Keratinocyte (primary cell): Measurements from ENCODE around the gene NYNRIN. TPM values are rescaled to one million over a fixed set of nuclear protein-coding genes. Genes with fewer than 3 reads are reported as not detected.

Experiments
- DNase-seq: peaks from one replicate; pipeline ENCODE4 v3.0.0-alpha.2; 2011; ENCODE audit warnings: low read depth, missing footprints, low spot score
- FAIRE-seq: peaks from 2 replicates; lab custom pipeline; 2011; peaks lifted over from hg19 to GRCh38; lab: Jason Lieb, UNC
- H2AFZ ChIP-seq: 2 replicates; pipeline ENCODE4 v1.6.0; 2012; ENCODE audit warnings: low read length, control low read depth, inconsistent platforms; ENCODE audit not compliant: control insufficient read depth
- H3K27ac ChIP-seq: 2 replicates; pipeline ENCODE4 v1.5.1; 2011; ENCODE audit warnings: low read length; ENCODE audit not compliant: control insufficient read depth, insufficient read depth
- H3K27me3 ChIP-seq: 3 replicates; pipeline ENCODE4 v1.6.0; 2011; ENCODE audit warnings: low read length; ENCODE audit not compliant: control insufficient read depth, insufficient read depth; ENCODE audit errors: extremely low read depth
- H3K36me3 ChIP-seq, 2 experiments: 2 replicates in 1 of 2; 3 replicates in 1 of 2; pipeline ENCODE4 v1.5.1; 2011; ENCODE audit warnings: low read length in 2 of 2, mild to moderate bottlenecking in 1 of 2; ENCODE audit not compliant: control insufficient read depth in 2 of 2, insufficient read depth in 2 of 2; ENCODE audit errors: extremely low read depth in 1 of 2
- H3K4me1 ChIP-seq: 3 replicates; pipeline ENCODE4 v1.5.1; 2011; ENCODE audit warnings: low read length; ENCODE audit not compliant: control insufficient read depth, insufficient read depth; ENCODE audit errors: extremely low read depth
- H3K4me2 ChIP-seq: 3 replicates; pipeline ENCODE4 v1.6.0; 2011; ENCODE audit warnings: low read depth, low read length; ENCODE audit not compliant: control insufficient read depth, insufficient read depth; ENCODE audit errors: extremely low read depth
- H3K4me3 ChIP-seq, 3 experiments: fragments of 200-600 bp in 1 of 3; sonication (generic) in 1 of 3; 2 replicates in 2 of 3; 3 replicates in 1 of 3; pipeline ENCODE4 v1.5.1; 2011 to 2016; ENCODE audit warnings: low read length in 3 of 3, mild to moderate bottlenecking in 3 of 3, control low read depth in 2 of 3, inconsistent platforms in 1 of 3, low read depth in 1 of 3, mixed read lengths in 1 of 3, mixed run types in 1 of 3, moderate library complexity in 1 of 3; ENCODE audit not compliant: control insufficient read depth in 2 of 3, insufficient read depth in 2 of 3; ENCODE audit errors: extremely low read depth in 1 of 3
- H3K79me2 ChIP-seq: 2 replicates; pipeline ENCODE4 v1.6.0; 2012; ENCODE audit warnings: low read length; ENCODE audit not compliant: control insufficient read depth, insufficient read depth
- H3K9ac ChIP-seq: 3 replicates; pipeline ENCODE4 v1.6.0; 2011; ENCODE audit warnings: low read length; ENCODE audit not compliant: control insufficient read depth, insufficient read depth; ENCODE audit errors: extremely low read depth
- H3K9me1 ChIP-seq: 3 replicates; pipeline ENCODE4 v1.6.0; 2011; ENCODE audit warnings: low read length; ENCODE audit not compliant: control insufficient read depth, insufficient read depth; ENCODE audit errors: extremely low read depth
- H3K9me3 ChIP-seq: 2 replicates; pipeline ENCODE4 v1.5.1; 2012; ENCODE audit warnings: low read depth, low read length; ENCODE audit not compliant: control insufficient read depth
- H4K20me1 ChIP-seq: 3 replicates; pipeline ENCODE4 v1.6.0; 2011; ENCODE audit warnings: low read length; ENCODE audit not compliant: control insufficient read depth, insufficient read depth; ENCODE audit errors: extremely low read depth
- EZH2 ChIP-seq: IDR thresholded peaks from one replicate; pipeline ENCODE4 v1.6.1; 2012; ENCODE audit warnings: inconsistent platforms, mild to moderate bottlenecking, low read length, moderate library complexity
- dilution Hi-C: fragments of 300-500 bp; cut with MboI; formaldehyde crosslinking; loops from one replicate; pipeline ENCODE4 v1.7.0; 2020; ENCODE audit warnings: low sequenced_read_pairs; ENCODE audit not compliant: extremely low pct_ligation_motif_present
- polyA plus RNA-seq, 5 experiments: library from polyadenylated mRNA; depleted of rRNA in 3 of 5; stranded (reverse) in 3 of 5; stranded (forward) in 1 of 5; unstranded in 1 of 5; fragments of >200 nt; gene quantifications; 1 replicate in 1 of 5; 2 replicates in 3 of 5; 3 replicates in 1 of 5; pipeline versions ENCODE4 v1.2.1 to v1.2.3, GENCODE V29; 2011 to 2012; ENCODE audit warnings: missing spikeins in 2 of 5, low read depth in 1 of 5, low replicate concordance in 1 of 5
- TF ChIP-seq, protein P1 (sequence below), 3 experiments: IDR thresholded peaks in 1 of 3; conservative IDR thresholded peaks in 1 of 3; optimal IDR thresholded peaks in 1 of 3; 2 replicates in 2 of 3; 3 replicates in 1 of 3; pipeline versions ENCODE3 to v1.5.1; 2011; ENCODE audit warnings: low read length in 3 of 3, mild to moderate bottlenecking in 3 of 3, moderate library complexity in 2 of 3, control low read depth in 1 of 3, inconsistent platforms in 1 of 3; ENCODE audit not compliant: insufficient read depth in 2 of 3; ENCODE audit errors: extremely low read depth in 1 of 3

Gene NYNRIN
- polyA plus RNA-seq, 1 donor (not counting 4 experiments of a cell fraction or from before 2014, with no cell fraction given), result 4.9 TPM

GRCh38 chr14:24368562-24369252 is 30.1 kb upstream of the NYNRIN start:
- no peaks in the 10 kb centered on the region for H3K36me3 ChIP-seq
- H3K27ac ChIP-seq, result no peak overlapping the region
- no peak overlapping the region for H3K4me3 ChIP-seq
- no peak overlapping the region for H3K9ac ChIP-seq
- no peaks in the 10 kb centered on the region for H3K79me2 ChIP-seq
- no peaks in the 10 kb centered on the region for H3K9me3 ChIP-seq
- FAIRE-seq (no peak), DNase-seq (no peak)
- no peak overlapping the region for H3K4me2 ChIP-seq
- H3K27me3 ChIP-seq, result no peaks in the 10 kb centered on the region
- H4K20me1 ChIP-seq, result no peaks in the 10 kb centered on the region
- no peak overlapping the region for H2AFZ ChIP-seq
- dilution Hi-C loops, result no loop called here
- H3K4me1 ChIP-seq, result peaks cover 23% of the 10 kb centered on the region
- TF ChIP-seq, protein P1, sequence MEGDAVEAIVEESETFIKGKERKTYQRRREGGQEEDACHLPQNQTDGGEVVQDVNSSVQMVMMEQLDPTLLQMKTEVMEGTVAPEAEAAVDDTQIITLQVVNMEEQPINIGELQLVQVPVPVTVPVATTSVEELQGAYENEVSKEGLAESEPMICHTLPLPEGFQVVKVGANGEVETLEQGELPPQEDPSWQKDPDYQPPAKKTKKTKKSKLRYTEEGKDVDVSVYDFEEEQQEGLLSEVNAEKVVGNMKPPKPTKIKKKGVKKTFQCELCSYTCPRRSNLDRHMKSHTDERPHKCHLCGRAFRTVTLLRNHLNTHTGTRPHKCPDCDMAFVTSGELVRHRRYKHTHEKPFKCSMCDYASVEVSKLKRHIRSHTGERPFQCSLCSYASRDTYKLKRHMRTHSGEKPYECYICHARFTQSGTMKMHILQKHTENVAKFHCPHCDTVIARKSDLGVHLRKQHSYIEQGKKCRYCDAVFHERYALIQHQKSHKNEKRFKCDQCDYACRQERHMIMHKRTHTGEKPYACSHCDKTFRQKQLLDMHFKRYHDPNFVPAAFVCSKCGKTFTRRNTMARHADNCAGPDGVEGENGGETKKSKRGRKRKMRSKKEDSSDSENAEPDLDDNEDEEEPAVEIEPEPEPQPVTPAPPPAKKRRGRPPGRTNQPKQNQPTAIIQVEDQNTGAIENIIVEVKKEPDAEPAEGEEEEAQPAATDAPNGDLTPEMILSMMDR (optimal IDR thresholded peaks at IDR 0.05 in 1 of 3, IDR thresholded peaks at IDR 0.05 in 1 of 3, conservative IDR thresholded peaks at IDR 0.05 in 1 of 3; ENCODE audit: extremely low read depth in 1 of 3, insufficient read depth in 2 of 3, low read length in 3 of 3), result no peak
- TF ChIP-seq EZH2, result no peak
- no peaks in the 10 kb centered on the region for H3K9me1 ChIP-seq

DNA sequence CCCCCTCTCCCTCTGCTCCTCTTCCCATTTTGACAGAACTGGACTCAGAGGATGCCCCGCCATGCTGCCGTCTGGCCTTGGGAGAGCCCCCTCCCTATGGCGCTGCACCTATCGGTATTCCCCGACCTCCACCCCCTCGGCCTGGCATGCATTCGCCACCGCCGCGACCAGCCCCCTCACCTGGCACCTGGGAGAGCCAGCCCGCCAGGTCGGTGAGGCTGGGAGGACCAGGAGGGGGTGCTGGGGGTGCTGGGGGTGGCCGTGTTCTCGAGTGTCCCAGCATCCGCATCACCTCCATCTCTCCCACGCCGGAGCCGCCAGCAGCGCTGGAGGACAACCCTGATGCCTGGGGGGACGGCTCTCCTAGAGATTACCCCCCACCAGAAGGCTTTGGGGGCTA is 29.3 kb upstream of the NYNRIN start:
- H3K9ac ChIP-seq, result no peak overlapping the region
- FAIRE-seq, result no peak
- H3K27me3 ChIP-seq, result no peaks in the 10 kb centered on the region
- DNase-seq, result no peak
- no peaks in the 10 kb centered on the region for H3K9me1 ChIP-seq
- peaks cover 23% of the 10 kb centered on the region for H3K4me1 ChIP-seq
- no peaks in the 10 kb centered on the region for H3K79me2 ChIP-seq
- H3K36me3 ChIP-seq, result no peaks in the 10 kb centered on the region
- no peak for TF ChIP-seq EZH2
- TF ChIP-seq, protein P1 (optimal IDR thresholded peaks at IDR 0.05 in 1 of 3, IDR thresholded peaks at IDR 0.05 in 1 of 3, conservative IDR thresholded peaks at IDR 0.05 in 1 of 3; ENCODE audit: extremely low read depth in 1 of 3, insufficient read depth in 2 of 3, low read length in 3 of 3), result no peak
- H2AFZ ChIP-seq, result no peak overlapping the region
- H3K4me2 ChIP-seq, result no peak overlapping the region
- dilution Hi-C loops, result no loop called here
- H4K20me1 ChIP-seq, result no peaks in the 10 kb centered on the region
- no peaks in the 10 kb centered on the region for H3K9me3 ChIP-seq
- no peak overlapping the region for H3K27ac ChIP-seq
- H3K4me3 ChIP-seq, result no peak overlapping the region
